ENCODE measurements around the gene PCDHA13.
"Not testable (repeated sequence)": the region's sequence is repeated elsewhere in the genome, so short reads cannot be mapped to it uniquely, and the experiment has no call there.

PCDHA13 gene

DNA sequence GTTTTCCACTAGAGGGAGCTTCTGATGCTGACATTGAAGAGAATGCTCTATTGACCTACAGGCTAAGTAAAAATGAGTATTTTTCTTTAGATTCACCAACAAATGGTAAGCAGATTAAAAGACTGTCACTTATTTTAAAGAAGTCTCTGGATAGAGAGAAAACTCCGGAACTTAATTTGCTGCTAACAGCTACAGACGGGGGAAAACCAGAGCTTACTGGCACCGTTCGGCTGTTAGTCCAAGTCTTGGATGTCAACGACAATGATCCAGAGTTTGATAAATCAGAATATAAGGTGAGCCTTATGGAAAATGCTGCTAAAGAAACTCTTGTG is 12.4 kb upstream of the PCDHA13 start:
- DNase-seq = peak; percentile 56

GRCh38 chr5:140870221-140871201 is 11.4 kb upstream of the PCDHA13 start:
- DNase-seq = no peak

- DNase-seq = no peak
Measured at GRCh38 chr5:140875085-140876065, 6.5 kb upstream of the PCDHA13 start, which contains the start of gene PCDHA12. Gene PCDHA12 (plus strand): TSS chr5:140875308. CDS start chr5:140875473, 165 bp downstream.

DNA sequence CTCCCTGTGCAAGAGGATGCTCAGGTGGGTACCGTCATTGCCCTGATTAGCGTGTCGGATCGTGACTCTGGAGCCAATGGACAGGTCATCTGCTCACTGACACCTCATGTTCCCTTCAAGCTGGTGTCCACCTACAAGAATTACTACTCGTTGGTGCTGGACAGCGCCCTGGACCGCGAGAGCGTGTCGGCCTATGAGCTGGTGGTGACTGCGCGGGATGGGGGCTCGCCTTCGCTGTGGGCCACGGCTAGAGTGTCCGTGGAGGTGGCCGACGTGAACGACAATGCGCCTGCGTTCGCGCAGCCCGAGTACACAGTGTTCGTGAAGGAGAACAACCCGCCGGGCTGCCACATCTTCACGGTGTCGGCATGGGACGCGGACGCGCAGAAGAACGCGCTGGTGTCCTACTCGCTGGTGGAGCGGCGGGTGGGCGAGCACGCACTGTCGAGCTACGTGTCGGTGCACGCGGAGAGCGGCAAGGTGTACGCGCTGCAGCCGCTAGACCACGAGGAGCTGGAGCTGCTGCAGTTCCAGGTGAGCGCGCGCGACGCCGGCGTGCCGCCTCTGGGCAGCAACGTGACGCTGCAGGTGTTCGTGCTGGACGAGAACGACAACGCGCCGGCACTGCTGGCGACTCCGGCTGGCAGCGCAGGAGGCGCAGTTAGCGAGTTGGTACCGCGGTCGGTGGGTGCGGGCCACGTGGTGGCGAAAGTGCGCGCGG is 5.2 kb upstream of the PCDHA13 start:
- DNase-seq = not testable (repeated sequence)

GRCh38 chr5:140877262-140877581 is 4.7 kb upstream of the PCDHA13 start:
- no peak for DNase-seq

DNA sequence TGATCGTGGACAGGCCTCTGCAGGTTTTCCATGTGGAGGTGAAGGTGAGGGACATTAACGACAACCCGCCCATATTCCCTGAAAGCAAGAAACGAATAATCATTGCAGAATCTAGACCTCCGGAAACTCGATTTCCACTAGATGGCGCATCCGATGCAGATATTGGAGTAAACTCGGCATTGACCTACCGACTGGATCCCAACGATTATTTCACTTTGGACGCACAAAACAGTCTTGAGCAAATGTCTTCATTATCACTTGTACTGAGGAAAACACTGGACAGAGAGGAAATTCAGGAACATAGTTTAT is 621 bp downstream of the PCDHA13 start:
- no peak for DNase-seq

DNA sequence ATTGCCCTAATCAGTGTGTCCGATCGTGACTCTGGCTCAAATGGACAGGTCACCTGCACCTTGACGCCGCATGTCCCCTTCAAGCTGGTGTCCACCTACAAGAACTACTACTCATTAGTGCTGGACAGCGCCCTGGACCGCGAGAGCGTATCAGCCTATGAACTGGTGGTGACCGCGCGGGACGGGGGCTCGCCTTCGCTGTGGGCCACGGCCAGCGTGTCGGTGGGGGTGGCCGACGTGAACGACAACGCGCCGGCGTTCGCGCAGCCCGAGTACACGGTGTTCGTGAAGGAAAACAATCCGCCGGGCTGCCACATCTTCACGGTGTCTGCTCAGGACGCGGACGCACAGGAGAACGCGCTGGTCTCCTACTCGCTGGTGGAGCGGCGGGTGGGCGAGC is 1.4 kb downstream of the PCDHA13 start:
- DNase-seq = no peak

DNA sequence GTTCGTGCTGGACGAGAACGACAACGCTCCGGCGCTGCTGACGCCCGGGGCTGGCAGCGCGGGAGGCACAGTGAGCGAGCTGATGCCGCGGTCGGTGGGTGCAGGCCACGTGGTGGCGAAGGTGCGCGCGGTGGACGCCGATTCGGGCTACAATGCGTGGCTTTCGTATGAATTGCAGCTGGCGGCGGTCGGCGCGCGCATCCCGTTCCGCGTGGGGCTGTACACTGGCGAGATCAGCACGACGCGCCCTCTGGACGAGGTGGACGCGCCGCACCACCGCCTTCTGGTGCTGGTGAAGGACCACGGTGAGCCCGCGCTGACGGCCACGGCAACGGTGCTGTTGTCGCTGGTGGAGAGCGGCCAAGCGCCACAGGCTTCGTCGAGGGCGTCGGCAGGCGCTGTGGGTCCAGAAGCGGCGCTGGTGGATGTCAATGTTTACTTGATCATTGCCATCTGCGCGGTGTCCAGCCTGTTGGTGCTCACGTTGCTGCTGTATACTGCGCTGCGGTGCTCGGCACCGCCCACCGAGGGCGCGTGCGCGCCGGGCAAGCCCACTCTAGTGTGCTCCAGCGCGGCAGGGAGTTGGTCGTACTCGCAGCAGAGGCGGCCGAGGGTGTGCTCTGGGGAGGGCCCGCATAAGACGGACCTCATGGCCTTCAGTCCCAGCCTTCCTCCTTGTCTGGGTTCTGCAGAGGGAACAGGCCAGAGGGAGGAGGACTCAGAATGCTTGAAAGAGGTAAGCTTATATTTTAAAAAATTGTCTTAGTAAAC is 2.2 kb downstream of the PCDHA13 start:
- DNase-seq = no peak

DNA sequence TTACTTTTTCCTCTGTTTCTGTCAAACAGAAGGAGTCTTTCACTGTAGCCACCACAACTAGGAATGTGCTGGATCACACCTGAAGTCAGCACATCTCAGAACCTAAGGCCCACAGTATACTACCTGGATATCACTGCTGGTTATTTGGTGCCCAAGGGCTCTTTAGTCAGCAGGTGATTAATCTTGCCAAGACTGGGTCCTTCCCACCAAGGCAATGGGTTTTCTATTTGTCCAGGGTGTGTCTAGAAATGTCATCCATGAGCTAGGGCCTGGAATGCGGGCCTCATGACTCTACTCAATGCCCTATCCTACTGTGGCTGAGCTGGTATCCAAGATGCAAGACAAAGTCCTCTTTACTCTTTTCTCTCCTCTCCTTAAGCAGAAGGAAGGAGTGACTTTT is 34.4 kb downstream of the PCDHA13 start:
- no peak for DNase-seq

GRCh38 chr5:140923601-140924000 is 41.7 kb downstream of the PCDHA13 start:
- DNase-seq = no peak

DNA sequence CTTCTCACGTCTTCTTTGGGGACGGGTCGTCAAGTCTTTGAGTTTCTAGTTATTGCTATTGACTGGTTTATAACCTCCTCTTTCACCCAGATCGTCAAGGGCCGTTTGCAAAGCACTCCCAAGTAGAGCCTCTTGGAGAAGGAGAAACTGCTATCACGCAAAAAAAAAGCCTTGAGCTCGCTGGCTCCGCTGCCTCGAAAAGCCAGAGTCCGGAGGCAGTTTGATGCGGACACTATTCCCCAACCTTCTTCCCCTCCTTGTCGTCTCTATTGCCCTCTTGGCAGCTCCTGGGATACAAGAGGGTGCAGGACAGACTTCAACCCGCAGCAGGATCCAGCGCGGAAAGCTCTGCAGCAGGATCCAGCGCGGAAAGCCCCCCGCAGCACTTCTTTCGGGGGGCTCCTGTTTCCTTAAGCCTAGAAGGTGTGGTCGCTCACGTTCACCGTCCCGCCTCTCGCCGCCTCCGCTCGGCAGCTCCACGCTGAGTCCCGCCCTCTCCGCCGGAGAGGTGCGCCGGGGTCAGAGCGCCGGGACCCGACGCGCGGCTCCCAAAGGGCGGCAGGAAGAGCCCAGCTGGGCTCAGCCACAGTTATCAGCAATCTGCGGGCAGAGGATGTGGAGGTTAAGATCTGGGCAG is 44.0 kb downstream of the PCDHA13 start, which contains the start of gene PCDHAC1:
Gene PCDHAC1 (plus strand): TSS at position 494 of the 637 bp plus-strand sequence. CDS start 594 bp downstream, outside the sequence.
- DNase-seq = no peak

DNA sequence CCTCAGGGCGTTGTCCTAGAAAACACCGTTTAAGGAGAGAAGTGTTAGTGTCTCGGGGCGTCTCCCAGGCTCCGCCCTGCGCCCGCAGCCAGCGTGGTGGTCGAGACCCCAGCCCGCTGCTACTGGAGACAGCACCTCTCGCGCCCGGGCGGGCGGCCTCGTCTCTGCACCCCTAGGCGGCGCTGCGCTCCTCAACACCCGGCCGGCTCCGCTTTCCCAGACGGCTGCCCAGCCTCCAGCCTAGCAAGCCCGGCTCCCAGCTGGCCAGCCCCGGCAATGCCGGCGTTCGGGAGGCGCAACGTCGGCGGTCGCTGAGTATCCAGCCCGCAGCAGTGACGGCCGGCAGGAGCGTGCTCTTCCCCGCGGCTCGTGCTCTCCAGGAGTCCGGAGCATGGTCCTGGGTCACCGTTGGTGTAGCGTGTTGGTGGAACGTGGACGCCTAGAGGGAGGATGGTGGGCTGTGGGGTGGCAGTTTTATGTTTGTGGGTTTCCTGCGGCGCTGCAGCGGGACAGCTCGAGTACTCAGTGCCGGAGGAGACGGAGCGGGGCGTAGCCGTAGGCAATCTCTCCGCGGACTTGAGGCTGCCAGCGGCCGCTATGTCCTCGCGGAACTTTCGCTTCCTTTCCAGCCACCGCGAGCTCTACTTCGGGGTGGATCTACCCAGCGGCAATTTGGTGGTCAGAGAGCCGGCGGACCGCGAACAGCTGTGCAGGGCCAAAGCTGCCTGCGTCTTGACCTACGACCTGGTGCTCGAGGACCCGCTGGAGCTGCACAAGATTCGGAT is 44.7 kb downstream of the PCDHA13 start:
- peak; percentile 57 for DNase-seq

GRCh38 chr5:140927228-140927573 is 45.3 kb downstream of the PCDHA13 start:
- no peak for DNase-seq

Data from NCI-H1694 (cell line).